ENCODE results near the gene ADAM22. TPM values are rescaled to one million over a fixed set of nuclear protein-coding genes. Genes with fewer than 3 reads are reported as not detected.

ADAM22 gene
- total and polyA plus RNA-seq, 2 of the 4 experiments (the other 2 are of a cell fraction) = 0.03 to 0.18 TPM

DNA sequence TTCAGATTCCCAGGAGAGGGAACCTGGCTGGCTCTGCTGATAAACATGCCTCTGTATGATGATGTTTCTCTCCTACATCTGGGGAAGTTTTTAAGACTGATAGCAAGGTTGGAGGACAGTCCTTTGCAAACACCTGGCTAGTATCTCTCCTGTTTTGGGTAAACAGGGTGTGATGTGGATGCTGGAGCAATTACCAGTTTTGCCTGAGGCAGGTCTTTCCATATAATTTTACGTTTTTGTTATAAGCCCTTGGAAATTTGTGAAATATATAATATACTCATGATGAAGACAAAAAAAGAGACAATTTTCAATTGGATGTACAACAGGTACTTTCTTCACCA lies 138.6 kb downstream of the ADAM22 start:
- no peak overlapping the region for H3K9ac ChIP-seq (ENCODE audit: low read depth, low read length)
- no peak overlapping the region for H3K23ac ChIP-seq (ENCODE audit: low read depth, low read length)
- TF ChIP-seq BHLHE40 (IDR thresholded peaks at IDR 0.05; ENCODE audit: low read depth, low read length) (no peak), MAZ (IDR thresholded peaks at IDR 0.05; ENCODE audit: borderline replicate concordance, low read depth, low read length) (no peak), CHD1 (IDR thresholded peaks at IDR 0.05; ENCODE audit: low read depth, low read length) (no peak), MAFK (IDR thresholded peaks at IDR 0.05; ENCODE audit: low read depth, low read length) (no peak), NFE2L2 (IDR thresholded peaks at IDR 0.05; ENCODE audit: low read depth, low read length) (no peak), RFX5 (IDR thresholded peaks at IDR 0.05; ENCODE audit: low read depth, low read length) (no peak), RCOR1 (IDR thresholded peaks at IDR 0.05; ENCODE audit: insufficient replicate concordance, low read length) (no peak)
- TF ChIP-seq, protein P1, sequence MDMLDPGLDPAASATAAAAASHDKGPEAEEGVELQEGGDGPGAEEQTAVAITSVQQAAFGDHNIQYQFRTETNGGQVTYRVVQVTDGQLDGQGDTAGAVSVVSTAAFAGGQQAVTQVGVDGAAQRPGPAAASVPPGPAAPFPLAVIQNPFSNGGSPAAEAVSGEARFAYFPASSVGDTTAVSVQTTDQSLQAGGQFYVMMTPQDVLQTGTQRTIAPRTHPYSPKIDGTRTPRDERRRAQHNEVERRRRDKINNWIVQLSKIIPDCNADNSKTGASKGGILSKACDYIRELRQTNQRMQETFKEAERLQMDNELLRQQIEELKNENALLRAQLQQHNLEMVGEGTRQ (IDR thresholded peaks at IDR 0.05; ENCODE audit: low read depth, low read length) = no peak
- no CpG with 5 or more reads among the region's 1 CpG for WGBS, 2 experiments (ENCODE audit: extremely low coverage in 2 of 2, insufficient read length in 1 of 2)
- no peak overlapping the region for H3K56ac ChIP-seq (ENCODE audit: extremely low read depth, insufficient read depth, low read length)
- H2AK5ac ChIP-seq (ENCODE audit: low read depth, low read length) = no peak overlapping the region
- H3K14ac ChIP-seq (replicated peaks; ENCODE audit: low read depth, low read length) = no peak overlapping the region
- no peak overlapping the region for H3K18ac ChIP-seq (ENCODE audit: low read depth, low read length)
- in situ Hi-C loops (cut with MboI; ENCODE audit: low sequenced_read_pairs) = no loop called here
- DNase-seq (no peak), ATAC-seq (ENCODE audit: low read depth) (no peak)
- no peak overlapping the region for H2BK120ac ChIP-seq (ENCODE audit: low read depth, low read length)
- no peak overlapping the region for H4K5ac ChIP-seq (ENCODE audit: low read depth, low read length)
- H2BK5ac ChIP-seq (ENCODE audit: low read depth, low read length, poor library complexity, severe bottlenecking) = no peak overlapping the region
- POLR2A ChIA-PET (ENCODE audit: unreplicated experiment) = no interaction called here
- H3K4me2 ChIP-seq (ENCODE audit: low read depth, low read length) = no peak overlapping the region
- H3K27me3 ChIP-seq (ENCODE audit: control insufficient read depth, insufficient read depth, low read length) = no peaks in the 10 kb centered on the region
- no peaks in the 10 kb centered on the region for H3K79me1 ChIP-seq (ENCODE audit: low read depth in 1 of 2, low read length in 2 of 2)
- H2BK20ac ChIP-seq (ENCODE audit: low read depth, low read length) = no peak overlapping the region
- no peak overlapping the region for H3K4me3 ChIP-seq (ENCODE audit: insufficient read depth, low read depth, low read length)
- H4K8ac ChIP-seq (ENCODE audit: low read depth in 2 of 2, low read length in 2 of 2) = no peak overlapping the region
- dilution Hi-C loops (cut with HindIII; ENCODE audit: low sequenced_read_pairs, unreplicated experiment) = no loop called here
- no peak overlapping the region for H2AFZ ChIP-seq (replicated peaks; ENCODE audit: low read length, poor library complexity)
- H3K27ac ChIP-seq (ENCODE audit: insufficient read depth, low read length) = no peak overlapping the region
- no peaks in the 10 kb centered on the region for H3K9me1 ChIP-seq (ENCODE audit: insufficient read depth, low read length)
- H2BK15ac ChIP-seq (ENCODE audit: low read depth, low read length) = no peak overlapping the region
- H4K91ac ChIP-seq (ENCODE audit: insufficient read depth, low read depth, low read length) = no peak overlapping the region
- H3K4ac ChIP-seq (ENCODE audit: low read depth, low read length) = no peak overlapping the region
- H3K4me1 ChIP-seq (ENCODE audit: control insufficient read depth, insufficient read depth, low read length) = no peaks in the 10 kb centered on the region
- BruUV-seq (replicated peaks) = no TSS peak
- CTCF ChIA-PET = no interaction called here
- intact Hi-C loops (cut with micrococcal nuclease) = no loop called here
- no peaks in the 10 kb centered on the region for H3K36me3 ChIP-seq (ENCODE audit: control insufficient read depth, insufficient read depth, low read length)
- H4K20me1 ChIP-seq (ENCODE audit: insufficient read depth, low read length) = no peaks in the 10 kb centered on the region
- H3K9me3 ChIP-seq (ENCODE audit: control insufficient read depth, insufficient read depth, low read length) = no peaks in the 10 kb centered on the region
- H2AK9ac ChIP-seq (replicated peaks; ENCODE audit: low read depth, low read length, poor library complexity) = no peak overlapping the region

Data from IMR-90 (cell line).